Stimulated activated CD8-positive, alpha-beta memory T cell treated with anti-CD3 and anti-CD28 coated beads, Interleukin-12 subunit alpha, Interleukin-12 subunit beta, amount 100 ng/mL, for 4 hours (primary cell): ENCODE data around the gene WDFY4.
A peak's percentile ranks its signal among the peaks of the same experiment; 100 is the strongest.

Source experiments
- DNase-seq: peaks from one replicate; pipeline ENCODE4 v3.0.0-alpha.2; 2020; ENCODE audit warnings: low read depth

WDFY4 gene

GRCh38 chr10:48656241-48656913, 28.3 kb upstream of the WDFY4 start:
- peak; percentile 67 for DNase-seq

- DNase-seq = no peak
Observed at GRCh38 chr10:48656914-48657305, 27.8 kb upstream of the WDFY4 start.

- DNase-seq = no peak
Observed at GRCh38 chr10:48657416-48657815, 27.3 kb upstream of the WDFY4 start.

- DNase-seq = no peak
Observed at GRCh38 chr10:48658243-48658974, 26.3 kb upstream of the WDFY4 start.

GRCh38 chr10:48658975-48659269, 25.8 kb upstream of the WDFY4 start:
- DNase-seq = no peak

- DNase-seq = no peak
Observed at GRCh38 chr10:48659790-48660189, 24.9 kb upstream of the WDFY4 start.

GRCh38 chr10:48661441-48661840, 23.2 kb upstream of the WDFY4 start:
- DNase-seq = no peak

- DNase-seq = no peak
Observed at GRCh38 chr10:48667960-48668590, 16.6 kb upstream of the WDFY4 start.

- no peak for DNase-seq
Observed at GRCh38 chr10:48670978-48671913, 13.4 kb upstream of the WDFY4 start.

- no peak for DNase-seq
Observed at GRCh38 chr10:48671914-48672595, 12.6 kb upstream of the WDFY4 start.

- no peak for DNase-seq
Observed at GRCh38 chr10:48672596-48673265, 11.9 kb upstream of the WDFY4 start.

GRCh38 chr10:48677625-48678024, 7.0 kb upstream of the WDFY4 start:
- no peak for DNase-seq

GRCh38 chr10:48678041-48678440, 6.6 kb upstream of the WDFY4 start:
- no peak for DNase-seq

GRCh38 chr10:48681740-48682139, 2.9 kb upstream of the WDFY4 start:
- no peak for DNase-seq

- DNase-seq = no peak
Observed at GRCh38 chr10:48682265-48682664, 2.4 kb upstream of the WDFY4 start.

- DNase-seq = no peak
Observed at GRCh38 chr10:48683424-48683823, 1.2 kb upstream of the WDFY4 start.

GRCh38 chr10:48683868-48684267, 805 bp upstream of the WDFY4 start:
- no peak for DNase-seq

- no peak for DNase-seq
Observed at GRCh38 chr10:48684463-48684791, 246 bp upstream of the WDFY4 start.

GRCh38 chr10:48685731-48686130, 1.1 kb downstream of the WDFY4 start:
- no peak for DNase-seq

- DNase-seq = no peak
Observed at GRCh38 chr10:48690791-48691660, 6.4 kb downstream of the WDFY4 start.
